HG03103 (cell line): ENCODE results near the gene LBX1.

Experiments
- ATAC-seq: cut with Tn5 transposase; IDR thresholded peaks from one replicate; pipeline ENCODE4 v1.9.1; 2021; ENCODE audit warnings: low read depth; ENCODE audit not compliant: unreplicated experiment

Gene LBX1, protein sequence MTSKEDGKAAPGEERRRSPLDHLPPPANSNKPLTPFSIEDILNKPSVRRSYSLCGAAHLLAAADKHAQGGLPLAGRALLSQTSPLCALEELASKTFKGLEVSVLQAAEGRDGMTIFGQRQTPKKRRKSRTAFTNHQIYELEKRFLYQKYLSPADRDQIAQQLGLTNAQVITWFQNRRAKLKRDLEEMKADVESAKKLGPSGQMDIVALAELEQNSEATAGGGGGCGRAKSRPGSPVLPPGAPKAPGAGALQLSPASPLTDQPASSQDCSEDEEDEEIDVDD

DNA sequence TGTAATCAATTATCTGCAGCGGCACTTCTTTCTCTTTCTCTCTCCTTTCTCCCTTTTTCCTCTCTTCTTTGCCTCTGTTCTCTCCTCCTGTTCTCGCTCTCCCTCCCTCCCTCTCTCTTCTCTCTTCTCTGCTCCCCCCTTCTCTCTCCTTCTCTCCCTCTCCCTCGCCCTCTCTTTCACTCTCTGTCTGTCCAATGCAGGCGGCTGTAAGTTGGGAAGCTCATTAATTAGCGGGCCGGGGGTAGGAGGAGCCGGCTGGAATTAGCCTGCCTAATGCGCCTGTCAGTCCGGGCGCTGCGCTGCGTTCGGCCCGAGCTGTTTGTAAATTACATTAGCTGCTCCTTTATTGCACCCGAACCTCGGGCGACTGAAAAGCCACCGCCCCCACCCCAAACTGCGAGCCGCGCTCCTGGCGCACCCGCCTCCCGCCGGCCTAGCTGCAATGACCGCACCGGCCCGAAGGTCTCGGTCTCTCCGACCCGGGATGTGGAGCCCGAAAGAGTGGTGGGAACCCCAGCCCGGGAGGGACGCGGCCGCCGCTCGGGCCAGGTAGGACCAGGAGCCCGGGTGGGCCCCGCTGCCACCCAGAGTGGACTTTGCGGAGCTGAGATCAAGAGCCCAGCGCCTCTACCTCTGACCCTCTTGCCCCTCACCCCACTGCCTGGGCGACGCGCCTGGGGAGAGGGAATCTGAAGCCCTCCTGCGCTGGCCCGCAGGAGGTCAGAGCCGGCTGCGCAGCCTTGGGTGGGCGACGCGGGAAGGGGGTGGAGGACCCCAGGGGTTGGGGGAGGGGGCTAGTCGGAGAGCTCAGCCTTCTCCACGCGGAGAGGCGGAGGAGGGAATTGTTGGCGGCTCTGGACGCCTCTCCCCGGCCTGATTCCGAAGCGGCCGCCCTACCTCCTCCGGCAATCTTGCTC lies at the start of gene LBX1:
LBX1 (minus strand) TSS at position 198 of the 917 bp plus-strand sequence. CDS start 648 bp downstream, outside the sequence.
- no peak for ATAC-seq

DNA sequence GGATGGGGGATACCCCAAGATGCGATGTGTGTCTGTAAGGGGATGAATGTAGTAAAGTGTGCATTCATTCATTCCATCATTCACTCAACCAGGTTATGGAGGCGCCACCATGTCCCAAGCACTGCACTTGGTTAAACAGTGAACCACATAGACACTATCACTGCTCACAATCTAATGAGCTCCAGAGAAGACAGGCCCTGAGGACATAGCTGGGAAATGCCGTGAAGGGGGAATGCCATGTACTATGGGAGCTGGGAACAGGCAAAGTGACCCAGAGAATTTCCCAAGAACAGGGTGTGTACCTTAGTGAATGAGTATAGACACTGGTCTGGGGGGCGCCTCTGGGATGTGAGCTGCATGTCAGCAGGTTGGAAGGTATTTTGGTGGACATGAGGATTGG lies 44.5 kb upstream of the LBX1 start:
- ATAC-seq: no peak

DNA sequence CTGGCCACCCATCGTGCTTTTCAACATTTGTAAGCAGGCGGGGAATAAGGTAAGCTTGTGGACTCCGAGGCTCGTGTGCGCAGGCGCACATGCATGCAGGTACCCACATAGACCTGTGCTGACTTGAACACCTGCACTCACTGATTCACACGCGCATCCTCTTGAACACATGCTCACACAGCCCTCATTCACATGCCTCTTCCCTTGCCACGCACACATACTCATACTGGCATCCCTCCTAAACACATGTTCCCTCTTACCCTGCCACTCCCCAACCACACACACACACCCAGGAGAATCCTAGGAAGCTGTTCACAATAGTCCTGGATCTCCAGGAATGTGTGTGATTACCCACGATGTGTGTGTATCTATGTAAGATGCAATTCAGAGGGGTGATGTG lies 44.1 kb upstream of the LBX1 start:
- ATAC-seq: no peak

DNA sequence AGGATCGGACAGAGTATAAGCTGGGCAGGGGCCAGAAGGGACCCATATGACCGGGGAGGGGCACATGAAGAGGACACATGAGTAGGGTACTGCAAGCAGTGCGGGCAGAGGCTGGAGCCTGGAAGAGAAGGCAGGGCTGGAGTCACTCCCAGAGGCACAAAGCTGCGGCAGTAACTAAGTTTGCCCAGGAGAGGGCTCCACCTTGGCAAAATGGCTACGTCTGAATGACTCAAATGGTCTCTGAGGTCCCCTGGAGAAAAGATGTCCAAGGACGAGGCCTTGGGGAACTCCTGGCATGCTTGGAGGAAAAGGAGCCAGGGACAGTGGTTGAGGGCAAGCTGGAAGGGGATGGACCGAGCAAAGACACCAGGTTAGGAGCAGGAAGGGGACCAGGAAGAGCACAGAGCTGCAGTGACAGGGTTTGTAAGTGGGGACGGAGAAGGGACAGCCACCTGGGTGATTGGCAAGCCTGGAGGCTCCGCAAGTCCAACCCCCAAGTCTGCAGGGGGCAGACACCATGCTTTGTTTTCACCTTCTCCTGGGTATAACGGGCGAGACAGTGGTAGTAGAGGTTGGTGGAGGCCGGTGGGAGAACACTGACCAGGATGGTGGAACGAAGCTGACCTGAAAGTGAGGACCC lies 43.1 kb upstream of the LBX1 start:
- ATAC-seq: no peak

DNA sequence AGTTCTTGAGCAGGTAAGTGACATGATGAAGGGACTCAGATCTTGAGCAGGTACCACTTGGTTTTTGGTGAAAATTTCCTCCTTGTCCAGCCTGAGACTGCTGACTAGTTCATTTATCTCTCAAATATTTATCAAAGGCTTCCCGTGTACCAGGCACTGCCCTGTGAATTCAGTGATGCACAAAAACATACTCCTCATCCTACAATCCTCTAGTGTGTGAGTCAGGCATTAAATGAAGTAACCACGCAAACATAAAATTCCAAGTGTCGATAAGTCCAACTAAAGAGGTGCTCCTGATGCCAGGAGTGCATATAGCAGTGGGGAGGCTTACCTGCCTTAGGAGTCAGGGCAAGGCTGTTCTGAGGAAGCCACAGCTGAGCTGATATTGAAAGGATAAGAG lies 41.5 kb upstream of the LBX1 start:
- no peak for ATAC-seq

DNA sequence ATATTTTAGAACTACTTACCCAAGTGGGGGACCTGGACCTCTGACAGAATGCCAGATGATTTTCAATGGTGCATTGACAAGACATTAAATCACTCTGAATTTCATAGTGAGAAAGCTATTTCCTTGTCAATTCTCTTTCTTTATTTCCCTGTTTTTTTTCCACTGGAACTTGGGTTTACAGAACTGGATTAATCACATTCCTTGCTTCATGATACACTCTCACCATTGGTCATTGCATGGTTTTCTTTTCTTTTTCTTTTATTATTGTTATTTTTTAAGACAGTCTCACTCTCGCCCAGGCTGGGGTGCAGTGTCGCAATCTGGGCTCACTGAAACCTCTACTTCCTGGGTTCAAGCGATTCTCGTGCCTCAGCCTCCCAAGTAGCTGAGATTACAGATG lies 38.5 kb upstream of the LBX1 start:
- ATAC-seq: no peak

DNA sequence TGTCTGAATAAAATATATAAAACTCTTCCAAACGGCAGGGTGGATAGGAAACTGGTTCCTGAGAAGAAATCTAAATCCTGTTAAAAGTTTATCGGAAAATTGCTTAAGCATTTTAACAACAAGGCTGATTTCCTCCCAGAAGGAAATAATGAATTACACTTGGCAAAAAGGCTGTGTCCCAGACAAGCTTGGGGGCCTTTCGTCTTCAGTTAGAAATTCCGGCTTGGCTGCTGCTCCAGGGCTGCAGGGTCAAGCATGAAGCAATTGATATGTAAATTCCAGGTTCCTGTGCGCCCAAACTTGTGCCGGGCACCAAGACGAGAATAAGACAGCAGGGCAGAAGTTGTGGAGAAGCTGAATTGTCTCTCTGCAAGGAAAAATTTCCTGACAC lies 38.0 kb upstream of the LBX1 start:
- ATAC-seq: no peak

DNA sequence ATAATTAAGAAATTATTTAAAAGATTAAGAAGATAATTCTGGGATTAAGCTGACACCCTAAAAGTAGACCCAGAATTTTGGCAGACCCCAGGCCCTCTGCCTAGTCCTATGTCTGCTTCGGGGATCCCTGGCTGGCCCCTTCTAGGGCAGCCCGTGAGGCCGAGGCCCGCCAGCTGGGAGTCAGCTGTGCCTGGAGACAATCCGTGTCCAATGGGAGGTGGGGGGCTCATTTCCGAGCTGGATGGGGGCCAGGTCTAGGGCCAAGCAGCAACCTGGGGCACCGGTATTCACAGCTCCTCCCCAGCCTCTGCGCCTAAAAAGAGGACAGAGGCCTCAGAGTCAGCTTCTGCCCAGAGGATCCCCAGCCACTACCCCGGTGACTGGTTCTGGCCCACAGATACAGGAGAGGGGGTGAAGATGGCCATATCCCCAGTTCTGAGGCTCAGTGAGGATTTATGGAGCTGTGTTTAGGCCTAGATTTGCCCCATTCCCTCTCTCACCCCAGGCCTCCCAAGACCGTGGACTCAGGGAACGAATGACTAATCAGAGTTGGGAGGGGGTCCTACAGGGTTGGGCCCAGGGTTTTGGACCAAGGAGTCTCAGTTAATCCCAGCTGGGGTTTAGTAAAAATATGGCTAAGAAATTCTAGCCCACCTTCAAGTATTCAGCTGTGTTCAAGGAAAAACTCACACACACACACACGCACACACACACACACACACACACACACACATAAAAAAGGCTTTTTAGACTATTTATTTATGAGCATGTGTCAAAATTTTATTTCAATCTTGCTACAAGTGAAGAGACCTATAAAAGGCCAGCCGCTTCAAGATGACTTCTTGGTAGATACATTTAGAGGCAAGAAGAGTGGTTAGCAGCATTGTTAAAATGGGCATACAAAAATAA lies 37.4 kb upstream of the LBX1 start:
- ATAC-seq: no peak

DNA sequence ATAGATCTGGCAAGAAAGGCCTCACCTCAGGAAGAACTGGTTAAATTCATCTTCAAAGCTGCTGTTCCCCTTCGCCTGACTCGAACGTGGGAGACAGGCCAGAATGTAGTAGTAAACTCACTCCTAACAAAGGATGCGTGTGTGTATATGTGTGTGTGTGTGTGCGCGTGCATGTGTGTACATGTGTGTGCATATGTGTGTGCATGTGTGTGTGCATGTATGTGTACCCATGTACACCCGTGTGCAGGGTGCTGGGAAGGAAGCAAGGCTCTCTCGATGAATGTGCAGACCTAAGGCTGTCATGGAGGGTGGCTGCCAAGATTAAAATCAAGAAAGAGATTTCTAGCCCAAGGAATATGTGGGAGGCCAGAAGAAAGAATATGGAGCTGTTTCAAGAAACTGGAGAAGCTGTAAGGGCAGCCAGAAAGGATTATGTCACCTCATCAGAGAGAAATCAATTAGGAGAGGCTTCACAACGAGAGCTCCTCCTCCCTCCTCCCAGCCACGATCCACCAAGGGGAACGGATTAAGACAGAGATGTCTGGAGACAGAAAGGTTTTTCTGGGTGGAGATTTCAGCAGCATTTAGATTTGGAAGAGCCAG lies 34.0 kb upstream of the LBX1 start:
- ATAC-seq: no peak

DNA sequence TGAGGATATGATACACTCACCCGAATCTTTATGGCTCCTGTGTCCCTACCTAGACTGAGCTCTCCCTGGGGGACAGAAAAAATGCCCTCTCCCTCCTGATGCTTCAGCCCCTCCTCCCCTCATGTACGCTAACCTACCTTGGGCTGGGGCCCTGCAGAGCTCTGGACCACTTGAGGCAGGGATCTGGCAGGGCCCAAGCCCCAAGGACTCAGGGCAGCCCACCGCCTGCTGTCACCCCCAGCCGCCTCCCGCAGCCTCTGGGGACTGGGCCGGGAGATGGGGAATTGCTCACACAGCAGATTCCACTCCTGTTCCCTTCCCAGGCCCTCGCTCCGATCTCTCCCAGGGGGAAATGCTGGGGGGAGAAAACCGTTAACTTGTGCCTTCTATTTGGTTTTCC lies 32.9 kb upstream of the LBX1 start:
- ATAC-seq: no peak

DNA sequence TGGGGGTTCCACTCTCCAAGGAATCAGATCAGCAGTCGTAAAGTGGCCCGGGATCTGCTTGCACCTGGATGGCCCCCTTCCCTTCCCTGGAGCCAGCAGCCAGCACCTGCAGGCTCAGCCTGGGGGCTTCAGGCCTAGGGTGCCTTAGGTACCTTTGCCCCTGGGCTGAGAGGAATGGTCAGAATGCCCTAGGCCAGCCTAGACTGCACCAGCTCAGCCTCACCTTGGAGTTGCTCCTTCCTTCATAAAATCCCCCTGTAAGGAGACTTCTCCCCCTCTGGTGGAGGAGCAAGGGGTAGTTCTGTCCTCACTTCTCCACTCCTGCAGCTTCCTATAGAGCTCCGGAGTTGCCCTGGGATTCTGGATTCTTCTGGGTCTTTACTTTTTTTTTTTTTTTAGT lies 32.4 kb upstream of the LBX1 start:
- ATAC-seq: no peak

DNA sequence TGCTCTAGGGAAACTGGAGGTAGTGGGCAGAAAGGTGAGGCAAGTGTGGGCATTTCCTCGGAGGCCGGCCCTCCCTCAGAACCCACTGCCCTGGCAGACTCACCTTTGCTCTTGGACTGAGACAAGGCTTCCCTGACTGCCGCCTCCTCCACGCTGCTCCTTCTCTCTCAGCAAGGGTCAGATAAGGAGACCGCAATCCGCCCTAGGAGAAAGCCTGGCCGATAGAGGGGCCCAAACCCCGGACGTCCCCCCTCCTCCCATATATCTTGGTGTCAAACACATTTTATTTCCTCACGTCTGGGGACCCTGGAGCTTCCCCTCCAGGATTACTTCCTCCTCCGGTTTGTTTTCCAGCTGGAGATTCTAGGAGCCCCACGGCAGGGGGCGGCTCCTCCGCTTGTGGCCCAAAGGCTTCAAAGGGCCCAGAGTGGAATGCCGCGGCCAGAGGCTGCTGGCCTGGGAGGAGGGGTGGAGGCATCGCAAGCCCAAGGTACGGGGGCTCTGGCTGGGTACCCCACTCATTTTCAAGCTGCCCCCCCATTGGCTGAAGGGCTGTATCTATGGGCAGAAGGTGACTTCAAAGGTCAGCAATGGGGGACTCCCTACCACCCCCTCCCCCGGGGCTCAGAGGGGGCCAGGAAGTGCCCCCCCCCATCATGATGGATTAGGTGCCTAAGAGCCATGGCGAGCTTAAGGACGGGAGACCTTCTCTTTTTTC lies 31.7 kb upstream of the LBX1 start:
- ATAC-seq: no peak

DNA sequence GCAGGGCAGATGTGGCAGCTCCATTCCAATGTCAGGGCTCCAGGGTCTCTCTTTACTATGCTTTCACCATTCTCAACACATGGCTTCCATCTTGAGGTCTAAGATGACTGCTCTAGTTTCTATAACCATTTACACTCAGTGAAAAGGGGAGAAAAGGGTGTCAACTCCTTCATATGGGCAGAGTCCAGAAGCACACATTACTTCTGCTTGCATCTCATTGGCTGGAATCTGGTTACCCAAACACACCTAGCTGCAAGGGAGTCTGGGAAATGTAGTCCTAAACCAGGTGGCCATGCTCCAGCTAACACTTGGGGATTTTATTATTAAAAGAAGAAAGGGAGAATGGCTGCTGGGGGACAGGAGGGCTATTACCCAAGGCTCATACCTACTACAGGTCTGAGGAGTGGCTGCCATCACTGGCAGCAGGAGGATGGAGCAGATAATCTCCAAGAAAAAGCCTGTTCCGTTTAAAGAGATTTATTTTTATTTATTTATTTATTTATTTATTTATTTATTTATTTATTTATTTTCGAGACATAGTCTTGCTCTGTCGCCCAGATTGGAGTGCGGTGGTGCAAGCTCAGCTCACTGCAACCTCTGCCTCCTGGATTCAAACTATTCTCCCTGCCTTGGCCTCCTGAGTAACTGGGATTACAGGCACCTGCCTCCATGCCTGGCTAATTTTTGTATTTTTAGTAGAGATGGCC lies 29.1 kb upstream of the LBX1 start:
- no peak for ATAC-seq

DNA sequence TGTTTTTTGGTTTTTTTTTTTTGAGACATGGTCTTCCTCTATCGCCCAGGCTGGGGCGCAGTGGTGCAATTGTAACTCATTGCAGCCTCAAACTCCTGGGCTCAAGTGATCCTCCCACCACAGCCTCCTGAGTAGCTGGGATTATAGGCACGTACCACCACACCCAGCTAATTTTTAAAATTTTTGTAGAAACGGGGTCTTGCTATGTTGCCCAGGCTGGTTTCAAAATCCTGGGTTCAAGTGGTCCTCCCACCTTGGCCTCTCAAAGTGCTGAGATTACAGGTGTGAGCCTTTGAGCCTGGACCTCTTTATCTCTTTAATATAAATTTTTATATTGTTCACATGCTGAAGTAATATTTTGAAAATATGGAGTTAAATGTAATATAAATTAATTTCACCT lies 28.2 kb upstream of the LBX1 start:
- ATAC-seq: no peak

DNA sequence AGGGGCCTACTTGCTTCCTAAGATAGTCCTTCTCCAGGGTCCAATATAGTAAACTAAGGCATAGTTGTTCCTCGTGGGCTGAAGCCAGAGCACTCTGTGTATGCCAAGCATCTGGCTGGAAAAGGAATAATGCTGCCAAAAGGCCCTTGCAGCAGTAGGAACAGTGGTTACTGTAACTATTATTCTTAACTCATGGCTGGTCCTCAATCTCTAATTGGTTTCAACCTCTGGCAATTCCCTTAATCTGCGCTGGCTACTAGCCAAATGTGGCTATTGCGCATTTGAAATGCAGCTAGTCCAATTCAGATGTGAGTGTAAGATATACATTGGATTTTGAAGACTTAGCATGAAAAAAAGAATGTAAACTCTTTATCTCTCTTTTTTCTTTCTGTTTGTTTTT lies 27.8 kb upstream of the LBX1 start:
- ATAC-seq: no peak

DNA sequence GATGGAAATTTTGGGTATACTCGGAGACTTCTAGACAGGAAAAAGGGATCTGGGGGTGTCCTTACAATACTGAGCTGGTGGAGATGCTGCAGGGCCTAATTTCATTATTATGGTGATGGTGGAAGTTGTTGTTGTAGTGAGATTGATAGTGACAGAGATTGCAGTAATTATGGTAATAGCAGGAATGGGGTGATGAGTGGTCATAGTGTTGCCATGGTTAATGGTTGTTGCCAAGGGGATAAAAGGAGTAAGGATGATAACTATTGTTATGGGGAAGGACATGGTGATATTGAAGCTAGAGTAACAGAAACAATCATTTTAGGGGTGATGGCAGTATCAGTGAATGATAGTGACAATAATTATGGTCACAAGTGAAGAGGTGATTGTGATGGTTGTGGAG lies 27.1 kb upstream of the LBX1 start:
- ATAC-seq: no peak

DNA sequence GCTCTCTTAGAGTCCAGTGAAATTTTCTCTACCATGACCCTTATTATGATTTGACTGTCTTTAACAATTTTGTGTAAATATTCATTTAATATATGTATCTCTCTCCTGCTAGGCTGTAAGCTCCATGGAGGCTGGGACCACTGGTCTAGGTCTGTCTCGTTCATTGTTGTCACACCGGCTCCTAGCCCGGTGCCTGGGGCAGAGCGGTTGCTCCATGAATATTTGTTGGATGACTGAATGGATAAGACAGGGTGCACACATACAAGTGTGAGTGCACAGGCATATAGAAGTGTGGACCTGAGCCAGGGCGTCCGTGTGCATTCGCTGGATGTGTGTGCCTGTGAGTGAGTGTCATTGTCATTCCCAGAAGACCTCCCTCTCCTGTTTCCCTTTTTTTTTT lies 20.9 kb upstream of the LBX1 start:
- ATAC-seq: no peak

DNA sequence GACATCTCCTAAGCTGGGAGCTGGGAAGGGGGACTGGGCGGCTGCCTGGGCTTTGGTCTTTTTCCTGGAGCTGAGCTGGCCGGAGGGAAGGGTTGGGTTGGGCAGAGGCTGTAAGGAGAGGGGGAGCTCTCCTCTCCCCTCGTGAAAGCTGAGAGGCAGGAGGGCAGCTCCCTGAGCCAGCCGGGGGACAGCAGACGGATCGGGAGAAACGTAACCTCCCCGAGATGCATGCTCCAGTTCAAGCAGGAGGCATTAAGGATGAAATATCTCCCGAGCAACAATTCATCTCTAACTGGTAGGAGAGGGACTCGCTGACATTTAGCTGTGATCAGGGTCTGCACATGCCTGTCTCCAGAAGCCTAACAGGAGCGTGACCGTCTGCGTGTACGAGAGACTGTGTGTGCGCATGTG lies 19.9 kb upstream of the LBX1 start:
- ATAC-seq: no peak

DNA sequence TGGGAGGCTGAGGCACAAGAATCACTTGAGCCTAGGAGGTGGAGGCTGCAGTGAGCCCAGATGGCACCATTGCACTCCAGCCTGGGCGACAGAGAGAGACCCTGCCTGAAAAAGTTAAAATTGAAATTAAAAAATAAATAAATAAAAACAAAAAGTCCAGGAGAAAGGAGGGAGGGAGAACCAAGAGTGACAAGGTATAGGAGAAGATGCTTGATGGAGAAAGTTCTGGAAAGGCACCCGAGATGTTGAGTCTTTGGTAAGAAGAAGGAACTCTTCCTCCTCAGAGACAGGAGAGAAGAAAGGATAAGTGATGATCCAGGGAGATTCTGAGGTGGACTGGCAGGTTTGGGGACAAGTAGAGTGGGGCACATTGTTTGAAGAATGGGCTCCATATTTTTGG lies 17.4 kb upstream of the LBX1 start:
- ATAC-seq: no peak
